COR-L47 (cell line): ENCODE measurements around the gene SLC12A4.
"Not testable (repeated sequence)": the region's sequence is repeated elsewhere in the genome, so short reads cannot be mapped to it uniquely, and the experiment has no call there.

Experiments
- DNase-seq: peaks from one replicate; lab custom pipeline; 2025; lab: John Stamatoyannopoulos, UW

Gene SLC12A4

DNA sequence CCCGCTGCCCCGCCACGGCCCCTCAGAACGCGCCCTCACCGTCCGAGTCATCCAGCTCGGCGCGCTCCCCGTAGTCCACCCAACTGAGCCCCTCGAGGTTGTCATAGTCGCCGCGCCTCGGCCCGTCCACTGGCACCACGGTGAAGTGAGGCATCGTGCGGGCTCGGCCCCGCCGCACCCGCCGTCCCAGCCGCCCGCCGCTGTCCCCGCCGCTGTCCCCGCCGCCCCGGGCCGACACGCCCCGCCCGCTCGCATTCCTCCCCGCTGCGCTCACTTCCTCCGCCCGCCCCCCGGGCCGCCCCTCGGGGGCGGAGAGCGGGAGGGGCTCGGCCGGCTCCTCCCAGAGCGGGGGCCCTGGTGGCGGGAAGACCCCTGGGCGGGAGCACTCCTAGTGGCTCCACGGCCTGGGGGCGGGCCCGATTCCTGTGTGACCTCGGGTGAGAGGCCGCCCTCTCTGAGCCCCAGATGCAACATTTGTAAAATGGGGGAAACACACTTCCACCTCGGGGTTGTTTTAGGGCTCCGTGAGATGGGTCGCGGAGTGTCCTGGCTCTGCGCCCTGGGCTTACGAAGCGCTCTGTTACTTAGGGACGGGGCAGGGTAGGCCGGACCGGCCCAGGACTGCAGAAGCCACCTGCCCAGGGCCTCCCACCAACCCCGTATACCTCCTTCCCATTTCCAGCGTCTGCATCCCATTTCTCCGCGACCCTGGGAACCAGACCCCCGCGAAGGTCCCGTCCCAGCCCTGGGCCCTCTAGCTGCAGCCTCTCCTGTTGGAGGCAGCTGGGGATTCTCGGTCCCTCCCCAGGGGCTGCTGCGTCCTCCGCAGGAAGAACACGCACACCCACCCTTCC lies at the start of gene SLC12A4:
Gene SLC12A4, minus strand, starts transcription at position 238 of the 854 bp plus-strand sequence. Its CDS starts 84 bp downstream, at position 154.
- DNase-seq, result peak; percentile 65

DNA sequence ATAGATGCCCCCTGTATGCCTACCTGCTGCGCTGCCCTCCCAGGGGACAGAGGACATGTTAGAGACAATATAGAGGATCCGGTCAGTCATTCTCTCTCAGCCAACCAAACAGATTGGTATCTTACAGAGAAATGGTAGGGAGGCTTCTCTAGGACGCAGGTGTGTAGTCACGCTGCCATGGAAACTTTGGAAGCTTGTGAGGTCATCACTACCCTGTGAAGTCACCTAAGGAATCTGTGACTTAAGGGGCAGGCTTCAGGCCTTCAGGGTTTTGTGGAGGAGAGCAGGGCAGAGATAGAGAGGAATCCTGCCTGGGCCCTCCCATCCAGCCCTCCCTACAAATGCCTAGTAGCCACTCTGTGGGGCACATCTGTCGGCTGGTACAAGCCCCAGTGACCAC lies 47.2 kb upstream of the SLC12A4 start, which contains the start of gene DPEP2NB:
Gene DPEP2NB, minus strand, starts transcription at position 231 of the 400 bp plus-strand sequence. Its CDS starts 141 bp downstream, at position 90.
- DNase-seq, result no peak

DNA sequence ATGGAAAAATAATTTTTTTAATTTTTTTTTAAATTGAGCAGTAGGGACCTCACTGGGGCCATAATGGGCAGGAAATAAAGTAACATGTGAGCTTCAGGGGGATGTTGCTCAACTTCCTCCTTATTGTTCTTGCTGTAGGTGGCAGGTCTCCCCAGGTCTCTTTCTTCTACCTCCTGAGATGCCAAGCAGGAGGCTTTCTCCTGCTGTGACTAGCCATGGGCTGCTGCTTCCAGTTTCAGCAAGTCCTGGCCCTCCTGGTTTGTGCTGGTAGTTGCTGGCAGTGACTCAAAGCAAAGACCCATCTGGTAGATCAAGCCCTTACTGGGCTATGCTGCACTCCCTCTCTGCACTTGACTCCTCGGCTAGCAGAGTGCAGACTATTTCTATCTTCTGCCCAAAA lies 45.0 kb upstream of the SLC12A4 start:
- DNase-seq, result no peak

DNA sequence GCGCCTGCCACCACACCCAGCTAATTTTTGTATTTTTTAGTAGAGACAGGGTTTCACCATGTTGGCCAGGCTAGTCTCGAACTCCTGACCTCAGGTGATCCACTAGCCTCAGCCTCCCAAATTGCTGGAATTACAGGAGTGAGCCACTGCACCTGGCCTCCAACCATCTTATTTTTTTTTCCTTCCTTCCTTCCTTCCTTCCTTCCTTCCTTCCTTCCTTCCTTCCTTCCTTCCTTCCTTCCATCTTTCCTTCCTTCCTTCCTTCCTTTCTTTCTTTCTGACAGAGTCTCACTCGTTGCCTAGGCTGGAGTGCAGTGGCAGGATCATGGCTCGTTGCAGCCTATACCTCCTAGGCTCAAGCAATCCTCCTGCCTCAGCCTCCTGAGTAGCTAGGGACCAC lies 41.4 kb upstream of the SLC12A4 start:
- not testable (repeated sequence) for DNase-seq

DNA sequence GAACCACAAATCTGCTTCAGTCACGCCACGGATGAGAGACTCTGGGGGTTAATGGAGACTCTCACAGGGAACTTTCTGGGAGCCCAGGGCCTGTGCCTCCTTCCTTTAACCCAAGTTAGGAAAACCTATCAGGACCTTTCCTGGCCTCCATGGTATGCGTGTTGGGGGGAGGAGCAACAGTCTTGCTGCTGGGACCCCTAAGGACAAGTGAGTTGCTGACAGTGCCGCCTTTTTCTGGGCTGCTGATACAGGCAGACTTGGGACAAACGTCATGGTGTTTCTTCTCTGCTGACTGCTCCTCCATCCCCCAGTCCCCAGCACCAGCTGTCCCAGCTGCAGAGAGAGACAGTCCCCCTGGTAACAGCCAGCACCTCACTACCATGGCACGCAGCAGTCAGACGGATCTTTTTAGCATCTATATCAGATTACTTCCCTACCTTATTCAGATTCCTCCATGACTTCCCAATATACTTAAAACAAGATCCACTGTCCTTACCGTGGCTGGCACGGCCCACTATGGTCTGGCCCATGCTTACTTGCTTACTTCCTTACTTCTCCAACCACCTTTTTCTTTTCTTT lies 40.8 kb upstream of the SLC12A4 start:
- DNase-seq, result no peak

- DNase-seq, result no peak
Observed at GRCh38 chr16:68005786-68006286, 37.4 kb upstream of the SLC12A4 start.

DNA sequence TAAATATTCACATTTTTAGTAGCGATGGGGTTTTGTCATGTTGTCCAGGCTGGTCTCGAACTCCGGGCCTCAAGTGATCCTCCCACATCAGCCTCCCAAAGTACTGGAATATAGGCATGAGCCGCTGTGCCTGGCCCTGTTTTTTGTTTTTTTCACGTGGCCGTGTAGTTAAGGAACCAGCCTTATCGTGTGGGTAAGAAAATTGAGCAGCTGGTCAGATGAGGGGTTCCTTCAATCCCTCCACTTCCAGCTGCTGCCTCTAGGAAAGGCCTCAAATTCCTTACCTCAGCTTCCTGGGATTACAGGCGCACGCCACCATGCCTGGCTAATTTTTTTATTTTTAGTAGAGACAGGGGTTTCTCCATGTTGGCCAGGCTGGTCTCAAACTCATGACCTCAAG lies 36.8 kb upstream of the SLC12A4 start:
- DNase-seq, result no peak

DNA sequence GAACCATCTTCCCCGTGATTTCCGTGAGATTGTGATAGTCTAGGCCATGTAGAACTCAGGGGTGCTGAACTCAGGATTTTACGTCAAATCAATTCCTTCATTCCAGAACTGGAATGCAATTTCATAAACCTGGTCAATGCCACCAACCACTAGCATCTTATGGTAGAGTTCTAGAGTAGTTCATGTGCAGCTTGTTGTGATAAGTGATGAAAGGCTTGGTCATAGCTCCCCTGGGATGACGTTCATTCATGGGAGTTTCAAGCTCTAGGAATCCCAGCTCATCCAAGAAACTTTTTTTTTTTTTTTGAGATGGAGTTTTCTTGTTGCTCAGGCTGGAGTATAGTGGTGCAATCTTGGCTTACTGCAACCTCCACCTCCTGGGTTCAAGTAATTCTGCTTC lies 34.6 kb upstream of the SLC12A4 start:
- no peak for DNase-seq

DNA sequence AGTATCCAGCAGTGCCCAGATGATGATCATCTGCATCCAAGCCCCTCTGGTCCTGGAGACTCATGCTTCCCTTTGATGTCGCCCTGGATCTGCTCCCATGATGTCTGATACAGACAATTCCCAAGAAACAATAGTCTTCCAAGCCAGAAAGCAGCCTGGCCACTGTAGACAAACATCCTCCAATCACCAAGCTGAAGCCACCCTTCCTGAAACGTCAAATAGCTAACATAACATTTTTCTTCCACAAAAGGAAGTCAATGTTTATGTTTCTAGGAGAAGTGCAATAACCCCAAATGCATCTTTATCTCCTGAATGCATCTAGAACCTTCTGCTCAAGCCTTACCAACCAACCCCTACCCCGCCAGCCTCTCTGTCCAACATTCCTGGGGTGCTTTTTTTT lies 32.0 kb upstream of the SLC12A4 start:
- no peak for DNase-seq

GRCh38 chr16:67999985-68000384 lies 31.5 kb upstream of the SLC12A4 start:
- no peak for DNase-seq

DNA sequence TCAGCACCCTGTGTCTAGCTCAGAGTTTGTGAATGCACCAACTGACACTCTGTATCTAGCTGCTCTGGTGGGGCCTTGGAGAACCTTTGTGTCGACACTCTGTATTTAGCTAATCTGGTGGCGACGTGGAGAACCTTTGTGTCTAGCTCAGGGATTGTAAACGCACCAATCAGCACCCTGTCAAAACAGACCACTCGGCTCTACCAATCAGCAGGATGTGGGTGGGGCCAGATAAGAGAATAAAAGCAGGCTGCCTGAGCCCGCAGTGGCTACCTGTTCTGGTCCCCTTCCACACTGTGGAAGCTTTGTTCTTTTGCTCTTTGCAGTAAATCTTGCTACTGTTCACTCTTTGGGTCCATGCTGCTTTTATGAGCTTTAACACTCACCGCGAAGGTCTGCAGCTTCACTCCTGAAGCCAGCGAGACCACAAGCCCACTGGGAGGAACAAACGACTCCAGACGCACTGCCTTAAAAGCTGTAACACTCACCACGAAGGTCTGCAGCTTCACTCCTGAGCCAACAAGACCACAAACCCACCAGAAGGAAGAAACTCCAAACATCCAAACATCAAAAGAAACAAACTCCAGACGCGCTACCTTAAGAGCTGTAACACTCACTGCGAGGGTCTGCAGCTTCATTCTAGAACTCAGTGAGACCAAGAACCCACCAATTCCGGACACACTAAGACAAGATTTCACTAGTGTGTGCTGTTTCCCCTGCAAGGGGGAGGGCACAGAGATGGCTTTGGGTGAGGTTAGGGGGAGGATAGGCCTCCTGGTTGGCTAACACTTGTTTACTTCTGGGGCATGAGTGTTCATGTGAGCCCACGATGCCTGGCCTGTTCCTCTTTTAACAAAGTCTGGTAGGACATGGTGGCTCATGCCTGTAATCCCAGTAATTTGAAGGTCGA lies 30.6 kb upstream of the SLC12A4 start, which contains the start of gene DPEP2:
Gene DPEP2, minus strand, starts transcription at position 706 of the 910 bp plus-strand sequence. CDS start 6,272 bp downstream, outside the sequence.
- DNase-seq, result not testable (repeated sequence)

DNA sequence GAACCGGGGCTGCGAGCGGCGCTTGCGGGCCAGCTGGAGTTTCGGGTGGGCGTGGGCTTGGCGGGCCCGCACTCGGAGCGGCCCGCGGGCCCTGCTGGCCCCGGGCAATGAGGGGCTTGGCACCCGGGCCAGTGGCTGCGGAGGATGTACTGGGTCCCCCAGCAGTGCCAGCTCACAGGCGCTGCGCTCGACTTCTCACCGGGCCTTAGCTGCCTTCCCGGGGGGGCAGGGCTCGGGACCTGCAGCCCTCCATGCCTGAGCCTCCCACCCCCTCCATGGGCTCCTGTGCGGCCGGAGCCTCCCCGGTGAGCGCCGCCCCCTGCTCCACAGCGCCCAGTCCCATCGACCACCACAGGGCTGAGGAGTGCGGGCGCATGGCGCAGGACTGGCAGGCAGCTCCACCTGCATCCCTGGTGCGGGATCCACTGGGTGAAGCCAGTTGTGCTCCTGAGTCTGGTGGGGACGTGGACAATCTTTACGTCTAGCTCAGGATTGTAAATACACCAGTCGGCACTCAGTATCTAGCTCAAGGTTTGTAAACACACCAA lies 29.9 kb upstream of the SLC12A4 start:
- not testable (repeated sequence) for DNase-seq

DNA sequence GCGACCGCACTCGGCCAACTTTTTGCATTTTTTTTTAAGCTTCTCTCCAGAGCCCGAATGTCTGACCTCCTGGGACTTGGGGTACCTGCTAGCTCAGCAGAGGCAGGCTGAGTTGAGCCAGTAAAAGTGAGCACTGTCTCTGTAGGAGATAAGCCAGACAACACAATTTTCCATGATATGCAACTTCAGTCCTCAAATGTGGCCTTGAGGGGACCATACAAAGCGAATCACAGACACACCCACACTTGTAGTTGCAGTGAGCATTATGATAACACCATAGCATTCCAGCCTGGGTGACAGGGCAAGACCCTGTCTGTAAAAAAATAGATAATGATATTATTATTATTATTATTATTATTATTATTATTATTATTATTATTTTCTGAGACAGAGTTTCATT lies 28.2 kb upstream of the SLC12A4 start:
- DNase-seq, result no peak

GRCh38 chr16:67995423-67995822 lies 27.0 kb upstream of the SLC12A4 start:
- DNase-seq, result no peak

- DNase-seq, result not testable (repeated sequence)
Observed at GRCh38 chr16:67994040-67994408, 25.6 kb upstream of the SLC12A4 start.

GRCh38 chr16:67993207-67994039 lies 25.0 kb upstream of the SLC12A4 start:
- peak; percentile 54 for DNase-seq

GRCh38 chr16:67992661-67993206 lies 24.3 kb upstream of the SLC12A4 start:
- DNase-seq, result no peak

DNA sequence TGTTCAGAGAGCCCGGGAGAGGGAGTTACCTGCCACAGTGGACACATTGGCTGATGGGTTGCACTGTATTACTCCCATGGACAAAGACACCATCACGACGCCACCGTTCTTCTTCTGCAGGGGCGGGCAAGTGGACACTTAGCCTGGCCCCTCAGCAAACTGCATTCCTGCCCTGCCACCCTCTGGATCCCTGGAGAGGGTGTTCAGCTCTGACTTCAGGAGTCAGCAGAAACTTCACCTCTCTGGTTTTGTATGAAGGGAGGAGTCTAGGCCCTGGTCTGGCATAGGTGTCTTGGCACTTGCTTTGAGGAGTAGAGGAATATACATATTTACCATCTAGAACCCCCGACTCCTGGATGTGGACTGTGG lies 21.6 kb upstream of the SLC12A4 start:
- DNase-seq, result no peak

DNA sequence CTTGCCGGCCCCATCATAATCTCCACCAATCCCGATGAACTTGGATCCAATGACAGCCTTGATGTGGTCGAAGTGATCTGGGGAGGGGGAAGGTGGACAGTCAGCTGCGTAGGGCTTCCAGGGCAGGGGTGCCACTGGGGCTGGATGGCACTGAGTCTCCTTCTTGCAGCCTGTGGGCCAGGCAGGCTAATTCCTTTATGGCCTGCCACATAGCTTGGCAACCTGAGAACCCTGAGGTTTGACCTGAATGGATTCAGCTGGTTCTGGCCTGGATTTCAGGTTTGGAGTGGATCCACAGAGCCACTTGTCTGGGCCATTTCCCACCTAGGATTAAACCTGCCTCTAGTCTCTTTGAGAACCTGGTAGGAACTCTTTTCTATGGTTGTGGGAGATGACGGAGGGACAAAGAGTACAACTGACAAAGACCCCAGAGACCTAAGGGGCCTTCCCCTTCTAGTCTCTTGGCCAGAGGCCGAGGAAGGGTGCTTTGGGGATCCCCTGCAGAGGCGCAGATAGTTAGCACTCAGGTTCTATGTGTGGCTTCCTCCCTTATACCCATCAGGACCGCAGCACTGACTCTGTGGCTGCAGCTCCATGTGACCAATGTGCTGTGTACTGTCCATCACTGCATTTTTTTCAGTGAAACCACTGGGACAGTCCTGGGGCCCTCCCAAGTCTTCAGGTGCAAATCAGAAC lies 21.0 kb upstream of the SLC12A4 start:
- DNase-seq, result no peak

GRCh38 chr16:67988675-67989074 lies 20.2 kb upstream of the SLC12A4 start:
- DNase-seq, result no peak
